Measurements from ENCODE around the gene EPS15.
"Not testable (repeated sequence)": the region's sequence is repeated elsewhere in the genome, so short reads cannot be mapped to it uniquely, and the experiment has no call there.

EPS15 gene

GRCh38 chr1:51331206-51332100 lies 187.6 kb downstream of the EPS15 start:
- DNase-seq (ENCODE audit: low read depth), result no peak

DNA sequence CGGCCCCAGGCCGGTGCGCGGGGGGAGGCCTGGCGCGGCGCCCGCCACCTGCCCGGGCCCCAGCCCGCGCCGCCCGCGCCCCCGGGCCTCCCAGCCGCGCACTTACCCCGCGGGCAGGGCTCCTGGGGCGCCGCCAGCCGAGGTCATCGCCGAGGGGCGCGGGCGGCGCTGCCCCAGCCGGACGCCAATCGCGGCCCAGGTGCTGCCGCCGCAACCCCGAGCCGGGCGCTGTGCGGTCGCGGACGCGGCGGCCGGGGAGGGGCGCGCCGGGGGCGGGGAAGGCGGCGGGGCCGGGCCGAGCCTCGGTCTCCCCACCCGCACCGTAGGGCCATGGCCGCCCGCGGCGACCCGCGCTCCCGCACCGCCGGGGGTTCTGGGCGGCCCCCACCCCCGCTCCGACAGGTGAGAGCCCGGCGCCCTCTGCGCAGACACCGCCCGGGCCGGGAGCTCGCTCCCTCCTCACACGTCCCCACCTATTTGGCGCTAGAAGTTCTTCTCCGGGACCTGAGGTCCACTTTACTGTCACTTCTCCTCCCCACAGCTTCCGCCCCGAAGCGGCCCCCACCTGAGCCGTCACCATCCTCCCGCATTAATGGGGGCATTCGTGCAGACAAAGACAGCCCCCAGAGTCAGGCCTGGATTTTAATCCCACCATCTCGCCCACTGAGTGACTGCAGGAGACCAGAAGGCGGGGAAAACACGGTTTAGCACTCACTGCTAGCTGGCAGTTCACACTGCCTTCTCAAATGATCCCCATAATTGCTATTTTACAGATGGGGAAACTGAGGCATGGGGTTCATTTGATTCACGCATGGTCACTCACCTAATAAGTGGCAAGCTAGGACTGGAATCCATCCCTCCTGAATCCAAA lies 188.5 kb downstream of the EPS15 start, which contains the start of gene TTC39A:
Gene TTC39A, minus strand, starts transcription at position 232 of the 871 bp plus-strand sequence. Its CDS starts 85 bp downstream, at position 147.
- DNase-seq (ENCODE audit: low read depth), result no peak

- no peak for DNase-seq (ENCODE audit: low read depth)
These were observed 189.4 kb downstream of the EPS15 start for GRCh38 chr1:51329443-51330325.

- DNase-seq (ENCODE audit: low read depth), result no peak
These were observed 190.1 kb downstream of the EPS15 start for GRCh38 chr1:51328926-51329325.

GRCh38 chr1:51328279-51328678 lies 190.8 kb downstream of the EPS15 start:
- DNase-seq (ENCODE audit: low read depth), result no peak

DNA sequence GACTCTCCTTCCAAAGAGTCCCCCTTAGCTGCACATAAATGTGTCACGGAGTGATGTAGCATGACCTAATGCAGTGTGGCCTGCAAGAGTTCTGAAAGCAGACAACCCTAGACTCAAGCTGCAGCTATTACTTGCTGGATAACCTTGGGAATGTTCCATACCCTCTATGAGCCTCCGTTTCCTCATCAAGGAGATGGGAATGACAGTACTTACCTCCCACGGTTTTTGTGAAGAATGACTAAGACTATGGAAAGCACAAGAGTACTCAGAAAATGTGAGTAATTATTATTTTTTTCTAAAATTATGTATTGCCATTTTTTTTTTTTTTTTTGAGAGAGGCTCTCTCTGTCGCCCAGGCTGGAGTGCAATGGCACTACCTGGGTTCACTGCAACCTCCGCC lies 191.7 kb downstream of the EPS15 start:
- DNase-seq (ENCODE audit: low read depth), result no peak

DNA sequence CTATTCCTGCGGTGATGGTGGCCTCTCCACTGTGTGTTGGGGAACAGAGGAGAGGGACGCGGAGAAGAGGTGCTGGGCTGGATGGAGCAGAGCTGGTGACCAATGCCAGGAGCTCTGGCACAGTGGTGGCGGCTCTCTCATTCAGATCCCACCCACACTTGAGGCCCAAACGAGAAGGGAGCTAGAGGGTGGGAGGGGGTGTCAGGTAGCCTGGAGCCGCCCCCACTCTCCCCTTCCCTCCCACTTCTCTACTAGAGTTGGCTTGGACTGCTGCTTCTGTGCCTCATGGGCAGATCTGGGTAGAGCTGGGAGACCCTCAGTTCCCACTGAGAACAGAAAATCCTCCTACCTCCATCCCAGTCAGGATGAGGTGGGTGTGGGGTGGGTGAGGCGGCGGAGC lies 192.2 kb downstream of the EPS15 start:
- DNase-seq (ENCODE audit: low read depth), result no peak

DNA sequence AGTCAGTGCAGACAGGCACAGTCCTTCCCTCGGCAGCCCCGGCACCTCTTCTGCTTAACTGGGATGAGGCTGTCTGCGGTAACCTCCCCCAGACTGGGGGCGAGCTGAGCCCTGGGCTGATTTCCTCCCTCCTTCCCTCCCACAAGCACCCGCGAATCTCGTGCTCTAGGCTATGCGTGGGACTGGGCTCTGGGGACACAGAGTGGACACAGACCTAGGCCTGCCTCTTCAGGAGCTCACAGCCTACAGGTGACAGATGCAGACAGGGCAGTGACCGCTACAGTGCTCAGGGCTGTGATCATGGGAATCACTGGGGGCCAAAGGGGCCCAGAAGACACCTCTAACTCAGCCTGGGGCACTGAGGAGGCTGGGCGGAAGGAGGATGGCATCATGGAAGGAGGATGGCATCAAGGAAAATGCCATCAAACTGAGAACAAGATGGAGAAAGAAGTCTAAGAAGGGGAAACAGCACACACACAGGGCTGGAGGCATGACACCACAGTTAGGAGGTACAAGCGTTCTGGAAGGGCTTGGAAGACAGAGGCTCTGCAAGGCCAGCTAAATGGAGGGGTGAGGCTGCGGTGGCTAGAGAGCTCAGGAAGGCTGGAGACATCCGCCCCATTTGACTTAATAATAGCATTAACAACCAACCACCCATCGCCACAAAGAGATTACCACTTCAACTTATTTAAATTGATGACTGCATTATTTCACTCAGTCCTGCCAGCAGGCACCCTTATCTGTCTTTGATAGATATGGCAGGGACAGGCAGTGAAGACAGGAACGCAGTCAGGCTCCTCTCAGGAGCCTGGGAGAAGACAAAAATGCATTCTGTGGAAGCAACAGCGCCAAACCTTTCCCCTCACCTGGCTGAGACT lies 192.9 kb downstream of the EPS15 start:
- no peak for DNase-seq (ENCODE audit: low read depth)

DNA sequence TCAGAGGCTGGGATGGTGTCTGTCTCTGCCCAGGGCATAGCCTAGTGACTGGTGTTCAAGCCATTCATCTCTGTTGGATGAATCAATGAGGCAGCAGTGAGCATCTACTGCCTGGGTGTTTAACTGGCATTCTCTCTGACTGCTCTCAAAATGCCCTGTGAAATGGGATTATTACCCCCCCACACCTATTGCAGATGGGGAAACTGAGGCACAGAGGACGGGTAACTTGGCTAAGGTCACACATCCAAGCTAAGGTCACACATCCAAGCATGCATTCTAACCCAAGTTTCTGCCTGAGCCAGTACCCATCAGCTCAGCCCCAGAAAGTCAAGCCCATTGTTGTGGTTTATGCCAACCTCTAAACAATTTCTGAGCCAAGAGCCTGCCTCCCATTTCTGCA lies 193.7 kb downstream of the EPS15 start:
- no peak for DNase-seq (ENCODE audit: low read depth)

DNA sequence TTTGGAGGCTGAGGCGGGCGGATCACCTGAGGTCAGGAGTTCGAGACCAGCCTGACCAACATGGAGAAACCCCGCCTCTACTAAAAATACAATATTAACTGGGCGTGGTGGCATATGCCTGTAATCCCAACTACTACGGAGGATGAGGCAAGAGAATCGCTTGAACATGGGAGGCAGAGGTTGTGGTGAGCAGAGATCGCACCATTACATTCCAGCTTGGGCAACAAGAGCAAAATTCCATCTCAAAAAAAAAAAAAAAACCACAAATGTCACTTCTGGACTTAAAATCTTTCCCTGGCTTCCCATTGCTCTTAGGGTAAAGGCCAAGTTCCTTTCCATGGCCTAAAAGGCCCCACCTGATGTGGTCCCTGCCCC lies 194.1 kb downstream of the EPS15 start:
- not testable (repeated sequence) for DNase-seq (ENCODE audit: low read depth)

DNA sequence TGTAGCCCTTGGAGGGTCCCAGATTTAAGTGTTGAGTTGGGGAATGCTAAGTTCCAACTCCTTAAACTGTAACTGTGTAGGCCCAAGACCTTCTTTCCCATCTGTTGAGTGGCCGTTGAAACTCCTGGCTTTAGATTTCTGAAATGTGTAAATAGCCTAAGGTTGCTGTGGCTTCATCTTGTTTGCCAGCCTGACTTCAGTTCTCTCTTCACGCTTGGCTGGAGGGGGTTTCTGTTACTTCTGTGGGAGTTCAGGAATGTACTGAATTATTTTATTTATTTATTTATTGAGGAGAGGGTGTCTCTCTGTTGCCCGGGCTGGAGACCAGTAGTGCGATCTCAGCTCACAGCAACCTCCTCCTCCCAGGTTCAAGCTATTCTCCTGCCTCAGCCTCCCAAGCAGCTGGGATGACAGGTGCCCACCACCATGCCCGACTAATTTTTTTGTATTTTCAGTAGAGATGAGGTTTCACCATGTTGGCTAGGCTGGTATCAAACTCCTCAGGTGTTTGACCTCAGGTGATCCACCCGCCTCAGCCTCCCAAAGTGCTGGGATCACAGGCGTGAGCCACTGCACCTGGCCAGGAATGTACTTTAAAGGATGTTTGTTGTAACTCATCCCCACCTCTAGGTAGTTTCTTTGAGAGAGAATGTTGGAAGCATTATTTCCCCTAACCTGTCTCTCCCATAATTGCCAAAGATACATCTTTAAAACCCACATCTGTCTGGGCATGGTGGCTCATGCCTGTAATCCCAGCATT lies 194.6 kb downstream of the EPS15 start:
- DNase-seq (ENCODE audit: low read depth), result no peak

DNA sequence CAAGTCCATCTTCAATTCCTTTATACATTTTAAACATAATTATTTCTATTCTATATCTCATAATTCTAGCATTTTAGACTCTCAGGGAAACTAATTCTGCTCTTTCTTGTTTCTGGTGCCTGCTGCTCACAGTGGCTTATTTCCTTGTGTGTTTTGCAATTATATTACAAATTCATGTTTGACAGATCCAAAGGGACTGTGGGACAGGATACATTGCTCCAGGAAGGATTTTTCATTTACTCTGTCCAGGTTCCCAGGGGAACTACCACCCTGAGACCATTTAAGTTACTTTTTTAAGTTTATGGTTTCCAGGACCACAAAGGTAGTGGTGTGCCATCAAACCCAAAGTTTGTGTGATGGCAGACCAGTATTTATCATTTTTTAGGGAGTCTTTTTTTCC lies 195.3 kb downstream of the EPS15 start:
- no peak for DNase-seq (ENCODE audit: low read depth)

DNA sequence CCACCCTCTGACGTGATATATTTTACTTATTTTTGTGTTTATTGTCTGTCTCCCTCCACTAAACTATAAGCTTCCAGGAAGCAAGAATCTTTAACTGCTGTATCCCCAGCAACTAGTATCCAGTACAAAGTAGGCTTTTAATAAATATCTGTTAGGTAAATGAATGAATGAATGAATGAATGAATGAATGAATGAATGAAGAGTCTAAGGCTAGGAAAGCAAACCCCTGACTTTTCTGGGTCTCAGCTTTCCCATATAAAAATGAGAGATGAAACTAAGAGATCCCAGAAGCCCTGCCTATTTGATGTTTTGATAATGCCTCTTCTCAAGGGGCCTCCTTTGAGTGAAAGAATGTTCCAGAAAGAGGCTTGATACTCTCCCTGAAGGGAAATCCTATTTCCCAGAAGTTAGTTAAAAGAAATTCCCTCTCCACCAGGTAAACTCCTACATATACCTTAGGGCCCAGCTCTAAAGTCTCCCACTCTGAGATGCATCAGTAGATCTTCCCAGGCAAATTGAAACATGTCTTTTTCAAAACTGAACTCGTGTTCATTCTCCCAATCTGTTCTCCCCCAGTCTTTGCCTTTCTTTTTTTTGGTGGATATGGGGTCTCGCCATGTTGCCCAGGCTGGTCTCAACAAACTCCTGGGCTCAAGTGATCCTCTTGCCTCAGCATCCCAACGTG lies 196.5 kb downstream of the EPS15 start:
- DNase-seq (ENCODE audit: low read depth), result no peak

GRCh38 chr1:51321924-51322280 lies 197.2 kb downstream of the EPS15 start:
- DNase-seq (ENCODE audit: low read depth), result no peak

DNA sequence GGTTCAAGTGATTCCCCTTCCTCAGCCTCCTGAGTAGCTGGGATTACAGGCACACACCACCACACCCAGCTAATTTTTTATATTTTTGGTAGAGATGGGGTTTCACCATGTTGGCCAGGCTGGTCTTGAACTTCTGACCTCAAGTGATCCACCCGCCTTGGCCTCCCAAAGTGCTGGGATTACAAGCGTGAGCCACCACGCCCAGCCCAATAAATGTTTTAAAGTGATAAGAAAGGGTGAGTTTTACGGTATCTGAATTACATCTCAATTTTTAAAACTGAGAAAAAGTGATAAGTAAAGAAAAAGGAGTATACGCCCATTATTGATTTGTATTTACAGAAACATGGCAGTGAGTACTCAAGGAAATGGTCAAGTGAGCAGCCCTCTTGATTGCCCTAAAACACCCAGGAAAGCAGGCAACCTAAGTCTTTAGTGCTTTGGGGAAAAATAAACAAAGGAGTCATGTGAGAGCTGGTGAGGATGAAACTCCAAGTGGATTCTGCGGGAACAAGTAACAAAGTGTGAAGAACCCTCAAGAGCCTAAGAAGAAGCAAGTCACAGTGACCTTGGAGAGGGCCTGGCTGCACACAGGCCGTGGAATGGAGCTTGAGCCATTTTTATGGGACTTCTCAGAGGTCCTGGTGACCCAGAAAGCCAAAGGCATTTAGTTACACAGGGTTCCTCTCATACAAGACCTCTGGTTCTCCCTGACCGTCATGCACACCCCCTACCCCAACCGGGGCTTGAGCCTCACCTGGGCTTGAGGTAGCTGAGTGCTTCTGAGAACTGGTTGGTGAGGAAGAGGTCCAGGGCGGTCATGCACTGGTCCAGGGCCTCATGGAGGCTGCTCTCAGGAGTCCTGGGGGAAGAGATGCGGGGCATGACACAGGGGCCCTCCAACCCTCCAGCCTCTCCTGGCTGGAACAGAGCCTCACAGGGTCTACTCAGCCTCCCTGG lies 197.8 kb downstream of the EPS15 start:
- no peak for DNase-seq (ENCODE audit: low read depth)

DNA sequence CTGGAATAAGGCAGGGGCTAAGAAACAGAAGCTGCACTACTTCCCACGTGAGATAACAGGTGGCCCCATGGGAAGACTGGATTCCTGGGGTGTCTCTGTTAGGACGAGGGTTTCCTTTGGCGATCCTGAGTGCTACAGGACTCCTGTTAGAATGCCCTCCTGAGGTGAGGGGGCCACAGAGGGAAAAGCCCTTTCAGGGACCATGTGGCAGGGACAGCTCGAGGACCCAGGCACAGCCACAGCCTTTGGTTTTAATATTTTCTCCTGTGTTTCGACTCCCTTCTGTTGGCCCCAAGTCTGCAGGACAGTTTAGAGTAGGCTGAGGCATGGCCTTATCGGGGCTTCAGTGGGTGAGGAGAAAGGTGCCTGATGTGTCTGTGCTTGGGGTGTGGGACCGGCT lies 201.3 kb downstream of the EPS15 start:
- DNase-seq (ENCODE audit: low read depth), result no peak

GRCh38 chr1:51316846-51317120 lies 202.3 kb downstream of the EPS15 start:
- DNase-seq (ENCODE audit: low read depth), result no peak

DNA sequence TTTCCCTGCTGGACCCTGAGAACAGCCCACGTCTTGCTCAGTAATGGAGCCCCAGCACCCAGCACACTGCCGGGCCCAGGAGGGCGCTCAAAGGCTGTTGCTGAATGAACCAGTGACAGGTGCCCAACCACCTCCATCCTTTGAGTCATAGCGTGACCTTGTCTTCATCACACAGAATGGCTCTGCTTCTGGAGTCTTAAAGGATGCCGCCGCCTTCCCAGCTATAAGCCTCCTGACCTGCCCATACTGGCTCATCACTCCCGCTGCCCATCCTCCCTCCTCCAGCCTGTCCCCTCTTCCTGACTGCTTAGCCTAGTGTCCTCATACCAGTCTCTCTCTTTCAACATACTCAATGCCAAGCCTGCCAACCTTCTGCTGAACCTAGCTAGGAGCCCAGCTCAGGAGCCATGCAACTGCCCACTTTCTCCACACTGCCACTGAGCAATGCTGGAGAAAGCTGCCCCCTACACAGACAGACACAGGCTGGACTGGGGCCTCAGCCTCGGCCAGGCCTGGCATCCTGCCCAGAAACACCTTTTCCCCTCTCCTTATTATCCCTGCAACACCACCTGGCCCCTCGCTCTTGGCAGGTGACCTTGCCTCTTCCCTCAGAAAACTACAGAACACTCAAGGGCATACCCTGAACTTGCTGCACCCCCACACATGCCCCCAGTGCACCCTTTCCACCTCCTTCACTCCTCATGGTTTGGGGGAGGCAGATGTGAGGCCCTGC lies 202.8 kb downstream of the EPS15 start:
- no peak for DNase-seq (ENCODE audit: low read depth)
